Neural progenitor cell (in vitro differentiated cells): ENCODE data around the gene NTM. TPM values are rescaled to one million over a fixed set of nuclear protein-coding genes. Genes with fewer than 3 reads are reported as not detected.
A peak's percentile ranks its signal among the peaks of the same experiment; 100 is the strongest.

Experiments used
- DNase-seq: peaks from one replicate; pipeline ENCODE4 v3.0.0-alpha.2; 2016; ENCODE audit warnings: low spot score
- H2AFZ ChIP-seq: fragments of 200-600 bp; sonication (generic); replicated peaks from 2 replicates; pipeline ENCODE4 v1.6.1; 2016; ENCODE audit warnings: antibody characterized with exemption
- H3F3A ChIP-seq: fragments of 200-600 bp; sonication (generic); 2 replicates; pipeline ENCODE4 v1.6.1; 2016; ENCODE audit warnings: antibody characterized with exemption, low read depth
- H3K27ac ChIP-seq: fragments of 200-600 bp; sonication (generic); 2 replicates; pipeline ENCODE4 v1.5.1; 2016; ENCODE audit warnings: mild to moderate bottlenecking
- H3K27me3 ChIP-seq: fragments of 200-600 bp; sonication (generic); 2 replicates; pipeline ENCODE4 v1.6.1; 2016; ENCODE audit warnings: mild to moderate bottlenecking, moderate library complexity
- H3K36me3 ChIP-seq: fragments of 200-600 bp; sonication (generic); 2 replicates; pipeline ENCODE4 v1.5.1; 2016
- H3K4me1 ChIP-seq: fragments of 200-600 bp; sonication (generic); 2 replicates; pipeline ENCODE4 v1.6.1; 2016; ENCODE audit warnings: mixed run types
- H3K4me2 ChIP-seq: fragments of 200-600 bp; sonication (generic); 2 replicates; pipeline ENCODE4 v1.6.1; 2016
- H3K4me3 ChIP-seq: fragments of 200-600 bp; sonication (generic); 2 replicates; pipeline ENCODE4 v1.5.1; 2016
- H3K79me2 ChIP-seq: fragments of 200-600 bp; sonication (generic); 2 replicates; pipeline ENCODE4 v1.6.1; 2016; ENCODE audit warnings: low read depth
- H3K9ac ChIP-seq: fragments of 200-600 bp; sonication (generic); 2 replicates; pipeline ENCODE4 v1.6.1; 2016
- H3K9me3 ChIP-seq: fragments of 200-600 bp; sonication (generic); 2 replicates; pipeline ENCODE4 v1.5.1; 2016; ENCODE audit warnings: low read depth
- H4K20me1 ChIP-seq: fragments of 200-600 bp; sonication (generic); 2 replicates; pipeline ENCODE4 v1.6.1; 2016; ENCODE audit warnings: low read depth
- H3K27ac Mint-ChIP-seq: 3 replicates; pipeline ENCODE4 v1.8.0; 2021; ENCODE audit warnings: mixed read lengths
- H3K27me3 Mint-ChIP-seq: 2 replicates; pipeline ENCODE4 v1.8.0; 2022; ENCODE audit warnings: low read depth, mild to moderate bottlenecking, inconsistent platforms, moderate library complexity, mixed read lengths; ENCODE audit not compliant: insufficient read depth
- H3K36me3 Mint-ChIP-seq: 3 replicates; pipeline ENCODE4 v1.8.0; 2021; ENCODE audit warnings: mixed read lengths
- H3K4me1 Mint-ChIP-seq: 3 replicates; pipeline ENCODE4 v1.8.0; 2021; ENCODE audit warnings: mixed read lengths
- H3K4me3 Mint-ChIP-seq: 3 replicates; pipeline ENCODE4 v1.8.0; 2021; ENCODE audit warnings: mild to moderate bottlenecking, moderate library complexity, mixed read lengths
- H3K9me3 Mint-ChIP-seq: 3 replicates; pipeline ENCODE4 v1.8.0; 2020; ENCODE audit warnings: mixed read lengths
- EZH2 ChIP-seq: fragments of 200-600 bp; sonication (generic); IDR thresholded peaks from 2 replicates; pipeline ENCODE4 v1.6.1; 2017; ENCODE audit warnings: antibody characterized with exemption, mild to moderate bottlenecking, moderate library complexity
- EZH2phosphoT487 ChIP-seq: fragments of 200-600 bp; sonication (generic); IDR thresholded peaks from 2 replicates; pipeline ENCODE4 v1.6.1; 2017; ENCODE audit warnings: antibody characterized with exemption
- total RNA-seq: library from RNA; depleted of rRNA; stranded (reverse); fragments of >200 nt; gene quantifications from 2 replicates; pipeline ENCODE4 v1.2.3, GENCODE V29; 2015; ENCODE audit warnings: low replicate concordance
- TF ChIP-seq, protein P1 (sequence below): fragments of 200-600 bp; sonication (generic); IDR thresholded peaks from 2 replicates; pipeline ENCODE4 v1.5.1; 2017; ENCODE audit warnings: antibody characterized with exemption, mild to moderate bottlenecking

The NTM gene
- total RNA-seq, 1 donor from 2014 or later: 4.3 TPM

- TF ChIP-seq EZH2 (no peak), EZH2phosphoT487 (peak; percentile 53)
- Histone ChIP-seq H3K27me3 (no peaks in the 10 kb centered on the region), H3K36me3 (no peaks in the 10 kb centered on the region), H4K20me1 (no peaks in the 10 kb centered on the region), H3F3A (peaks cover 22% of the 10 kb centered on the region), H3K27ac (no peak overlapping the region), H3K4me2 (peak overlapping the region; percentile 61), H3K79me2 (no peaks in the 10 kb centered on the region), H2AFZ (no peak overlapping the region), H3K4me1 (peaks cover 46% of the 10 kb centered on the region), H3K9me3 (no peaks in the 10 kb centered on the region), H3K9ac (no peak overlapping the region), H3K4me3 (peak overlapping the region; percentile 1)
- no peaks in the 10 kb centered on the region for H3K36me3 Mint-ChIP-seq
- H3K9me3 Mint-ChIP-seq: peaks cover 11% of the 10 kb centered on the region
- H3K27me3 Mint-ChIP-seq: peaks cover 15% of the 10 kb centered on the region
- peak; percentile 91 for DNase-seq
- H3K4me1 Mint-ChIP-seq: peaks cover 41% of the 10 kb centered on the region
- peak overlapping the region; percentile 91 for H3K27ac Mint-ChIP-seq
- no peak overlapping the region for H3K4me3 Mint-ChIP-seq
Observed at GRCh38 chr11:131815590-131815989, 445.2 kb downstream of the NTM start.

- TF ChIP-seq, protein P1, sequence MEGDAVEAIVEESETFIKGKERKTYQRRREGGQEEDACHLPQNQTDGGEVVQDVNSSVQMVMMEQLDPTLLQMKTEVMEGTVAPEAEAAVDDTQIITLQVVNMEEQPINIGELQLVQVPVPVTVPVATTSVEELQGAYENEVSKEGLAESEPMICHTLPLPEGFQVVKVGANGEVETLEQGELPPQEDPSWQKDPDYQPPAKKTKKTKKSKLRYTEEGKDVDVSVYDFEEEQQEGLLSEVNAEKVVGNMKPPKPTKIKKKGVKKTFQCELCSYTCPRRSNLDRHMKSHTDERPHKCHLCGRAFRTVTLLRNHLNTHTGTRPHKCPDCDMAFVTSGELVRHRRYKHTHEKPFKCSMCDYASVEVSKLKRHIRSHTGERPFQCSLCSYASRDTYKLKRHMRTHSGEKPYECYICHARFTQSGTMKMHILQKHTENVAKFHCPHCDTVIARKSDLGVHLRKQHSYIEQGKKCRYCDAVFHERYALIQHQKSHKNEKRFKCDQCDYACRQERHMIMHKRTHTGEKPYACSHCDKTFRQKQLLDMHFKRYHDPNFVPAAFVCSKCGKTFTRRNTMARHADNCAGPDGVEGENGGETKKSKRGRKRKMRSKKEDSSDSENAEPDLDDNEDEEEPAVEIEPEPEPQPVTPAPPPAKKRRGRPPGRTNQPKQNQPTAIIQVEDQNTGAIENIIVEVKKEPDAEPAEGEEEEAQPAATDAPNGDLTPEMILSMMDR: no peak
- TF ChIP-seq EZH2: no peak
- TF ChIP-seq EZH2phosphoT487: no peak
- H3K4me2 ChIP-seq: peak overlapping the region; percentile 52
- no peaks in the 10 kb centered on the region for H3K79me2 ChIP-seq
Observed at GRCh38 chr11:131816051-131816450, 445.6 kb downstream of the NTM start.

DNA sequence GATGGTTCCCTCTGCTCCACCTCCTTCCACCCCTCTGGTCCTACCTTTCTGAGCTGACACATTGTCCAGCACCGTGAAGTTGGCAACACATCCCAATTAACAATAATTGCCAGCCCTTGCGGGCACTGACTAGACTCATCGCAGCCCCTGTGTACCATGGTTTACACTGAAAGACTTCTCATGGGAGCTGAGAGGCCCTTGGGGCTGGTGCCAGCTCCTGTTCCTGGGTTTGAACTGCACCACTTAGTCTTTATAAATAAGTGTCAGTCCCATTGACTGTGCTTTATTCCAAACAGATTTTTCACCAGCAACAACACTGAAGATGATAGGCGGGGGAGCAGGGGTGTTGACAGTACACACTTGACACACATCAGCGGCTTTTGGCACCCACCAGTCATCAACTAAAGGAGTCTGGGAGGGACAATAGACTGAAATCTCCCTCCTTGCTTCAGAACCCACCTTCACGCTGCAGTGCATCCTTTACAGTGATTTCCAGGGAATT is 447.3 kb downstream of the NTM start:
- H4K20me1 ChIP-seq: no peaks in the 10 kb centered on the region
- H3K9ac ChIP-seq: no peak overlapping the region
- TF ChIP-seq EZH2phosphoT487: no peak
- TF ChIP-seq EZH2: no peak
- TF ChIP-seq, protein P1: no peak
- H3K9me3 Mint-ChIP-seq: peaks cover 11% of the 10 kb centered on the region
- H3K27ac ChIP-seq: no peak overlapping the region
- no peak overlapping the region for H3K4me3 Mint-ChIP-seq
- no peak for DNase-seq
- peaks cover 18% of the 10 kb centered on the region for H3K27me3 Mint-ChIP-seq
- no peaks in the 10 kb centered on the region for H3K36me3 Mint-ChIP-seq
- H3K4me3 ChIP-seq: no peak overlapping the region
- H3K4me1 Mint-ChIP-seq: peaks cover 51% of the 10 kb centered on the region
- no peaks in the 10 kb centered on the region for H3K9me3 ChIP-seq
- no peaks in the 10 kb centered on the region for H3K79me2 ChIP-seq
- H3K27me3 ChIP-seq: no peaks in the 10 kb centered on the region
- H3K4me1 ChIP-seq: peaks cover 65% of the 10 kb centered on the region
- H3K36me3 ChIP-seq: no peaks in the 10 kb centered on the region
- H3K27ac Mint-ChIP-seq: no peak overlapping the region
- no peak overlapping the region for H3K4me2 ChIP-seq
- peaks cover 22% of the 10 kb centered on the region for H3F3A ChIP-seq
- H2AFZ ChIP-seq: no peak overlapping the region

More at GRCh38 chr11:131816051-131816450, 445.6 kb downstream of the NTM start:
- Histone ChIP-seq H3K4me3 (peak overlapping the region; percentile 1), H3K9ac (no peak overlapping the region), H3K36me3 (no peaks in the 10 kb centered on the region), H3K27ac (no peak overlapping the region), H4K20me1 (no peaks in the 10 kb centered on the region), H3K27me3 (no peaks in the 10 kb centered on the region), H3K9me3 (no peaks in the 10 kb centered on the region), H3F3A (peaks cover 22% of the 10 kb centered on the region), H3K4me1 (peaks cover 49% of the 10 kb centered on the region), H2AFZ (no peak overlapping the region)
- H3K4me1 Mint-ChIP-seq: peaks cover 42% of the 10 kb centered on the region
- H3K27ac Mint-ChIP-seq: peak overlapping the region; percentile 91
- H3K27me3 Mint-ChIP-seq: peaks cover 15% of the 10 kb centered on the region
- no peak overlapping the region for H3K4me3 Mint-ChIP-seq
- H3K36me3 Mint-ChIP-seq: no peaks in the 10 kb centered on the region
- peaks cover 11% of the 10 kb centered on the region for H3K9me3 Mint-ChIP-seq
- DNase-seq: no peak

DNA sequence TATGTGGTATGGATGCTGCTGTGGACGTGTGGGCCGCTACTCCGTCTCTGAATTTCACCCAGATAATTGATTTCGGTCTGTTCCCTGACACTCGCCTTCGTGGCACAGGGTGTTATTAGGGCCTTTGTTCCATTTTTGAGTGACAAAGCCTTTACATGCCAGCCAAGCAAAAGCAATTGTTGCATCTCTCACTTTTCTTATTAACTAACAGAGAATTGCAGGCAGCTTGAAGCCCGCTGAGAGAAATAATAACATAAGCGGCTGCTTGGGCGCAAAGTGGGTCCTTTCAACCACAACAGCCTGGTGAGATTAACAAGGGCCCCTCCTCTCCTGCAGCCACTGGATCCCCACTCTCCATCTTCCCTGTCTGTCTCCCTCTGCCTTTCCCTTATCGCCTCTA is 449.4 kb downstream of the NTM start:
- no peaks in the 10 kb centered on the region for H3K79me2 ChIP-seq
- H3K4me2 ChIP-seq: peak overlapping the region; percentile 19
- H4K20me1 ChIP-seq: no peaks in the 10 kb centered on the region
- H2AFZ ChIP-seq: no peak overlapping the region
- no peak overlapping the region for H3K9ac ChIP-seq
- Mint-ChIP-seq H3K36me3 (no peaks in the 10 kb centered on the region), H3K27me3 (peaks cover 13% of the 10 kb centered on the region), H3K4me1 (peaks cover 53% of the 10 kb centered on the region), H3K27ac (no peak overlapping the region), H3K9me3 (peaks cover 4% of the 10 kb centered on the region), H3K4me3 (no peak overlapping the region)
- no peaks in the 10 kb centered on the region for H3K27me3 ChIP-seq
- peaks cover 76% of the 10 kb centered on the region for H3K4me1 ChIP-seq
- TF ChIP-seq EZH2: no peak
- TF ChIP-seq, protein P1: no peak
- TF ChIP-seq EZH2phosphoT487: no peak
- no peak overlapping the region for H3K27ac ChIP-seq
- H3K36me3 ChIP-seq: no peaks in the 10 kb centered on the region
- peaks cover 18% of the 10 kb centered on the region for H3F3A ChIP-seq
- no peaks in the 10 kb centered on the region for H3K9me3 ChIP-seq
- no peak overlapping the region for H3K4me3 ChIP-seq
- DNase-seq: no peak
